GM23338 (cell line): ENCODE results near the gene PPM1H. TPM values are rescaled to one million over a fixed set of nuclear protein-coding genes. Genes with fewer than 3 reads are reported as not detected.

Experiments used
- ATAC-seq: fragments of 200-7000 bp; cut with Tn5 transposase; 3 replicates; pipeline ENCODE4 v1.9.1; 2020
- DNase-seq: peaks from one replicate; pipeline ENCODE4 v3.0.0-alpha.2; 2015; ENCODE audit warnings: low spot score
- H2AFZ ChIP-seq: fragments of 200-600 bp; sonication (generic); 2 replicates; pipeline ENCODE4 v1.8.0; 2016; ENCODE audit warnings: antibody characterized with exemption, mild to moderate bottlenecking, moderate library complexity
- H3F3A ChIP-seq: fragments of 200-600 bp; sonication (generic); replicated peaks from 2 replicates; pipeline ENCODE4 v1.8.0; 2017; ENCODE audit warnings: antibody characterized with exemption, mixed run types, low read depth
- H3K27ac ChIP-seq: fragments of 200-600 bp; sonication (generic); 2 replicates; pipeline ENCODE4 v1.6.1; 2016; ENCODE audit warnings: low read depth
- H3K27me3 ChIP-seq: fragments of 200-600 bp; sonication (generic); 2 replicates; pipeline ENCODE4 v1.8.0; 2016; ENCODE audit warnings: mild to moderate bottlenecking, mixed run types, moderate library complexity; ENCODE audit not compliant: insufficient read depth
- H3K36me3 ChIP-seq: fragments of 200-600 bp; sonication (generic); 2 replicates; pipeline ENCODE4 v1.8.0; 2016; ENCODE audit warnings: mild to moderate bottlenecking; ENCODE audit not compliant: insufficient read depth
- H3K4me1 ChIP-seq: fragments of 200-600 bp; sonication (generic); 2 replicates; pipeline ENCODE4 v1.8.0; 2016; ENCODE audit warnings: mild to moderate bottlenecking, moderate library complexity; ENCODE audit not compliant: insufficient read depth
- H3K4me2 ChIP-seq: fragments of 200-600 bp; sonication (generic); 2 replicates; pipeline ENCODE4 v1.7.1; 2017; ENCODE audit warnings: mixed run types
- H3K4me3 ChIP-seq: fragments of 200-600 bp; sonication (generic); 2 replicates; pipeline ENCODE4 v1.6.1; 2016; ENCODE audit warnings: mixed run types
- H3K79me2 ChIP-seq: fragments of 200-600 bp; sonication (generic); replicated peaks from 2 replicates; pipeline ENCODE4 v1.8.0; 2017; ENCODE audit warnings: mild to moderate bottlenecking; ENCODE audit not compliant: insufficient read depth
- H3K9me2 ChIP-seq: fragments of 200-600 bp; sonication (generic); 2 replicates; pipeline ENCODE4 v1.8.0; 2017; ENCODE audit not compliant: insufficient read depth
- H4K20me1 ChIP-seq: fragments of 200-600 bp; sonication (generic); replicated peaks from 2 replicates; pipeline ENCODE4 v1.8.0; 2017; ENCODE audit warnings: mild to moderate bottlenecking; ENCODE audit not compliant: insufficient read depth
- H3K27ac Mint-ChIP-seq: 2 replicates; pipeline ENCODE4 v1.8.0; 2020; ENCODE audit warnings: inconsistent platforms, mild to moderate bottlenecking, moderate library complexity, mixed read lengths
- H3K27me3 Mint-ChIP-seq: 3 replicates; pipeline ENCODE4 v1.8.0; 2022; ENCODE audit warnings: low read depth, mild to moderate bottlenecking, moderate library complexity, mixed read lengths, inconsistent platforms; ENCODE audit not compliant: insufficient read depth, poor library complexity
- H3K36me3 Mint-ChIP-seq: 3 replicates; pipeline ENCODE4 v1.8.0; 2021; ENCODE audit warnings: low read depth, mild to moderate bottlenecking, inconsistent platforms, moderate library complexity, mixed read lengths
- H3K4me1 Mint-ChIP-seq: 3 replicates; pipeline ENCODE4 v1.8.0; 2020; ENCODE audit warnings: mild to moderate bottlenecking, inconsistent platforms, mixed read lengths
- H3K4me3 Mint-ChIP-seq: 3 replicates; pipeline ENCODE4 v1.8.0; 2021; ENCODE audit warnings: moderate library complexity, mild to moderate bottlenecking, inconsistent platforms, mixed read lengths
- H3K9me3 Mint-ChIP-seq: 3 replicates; pipeline ENCODE4 v1.8.0; 2020; ENCODE audit warnings: moderate library complexity, mild to moderate bottlenecking, inconsistent platforms, mixed read lengths
- CREB1 ChIP-seq: fragments of 250-450 bp; sonication (Bioruptor Pico); IDR thresholded peaks from 2 replicates; pipeline ENCODE4 v1.5.0; 2020; ENCODE audit warnings: low read depth, mild to moderate bottlenecking, moderate library complexity
- EZH2 ChIP-seq: fragments of 200-600 bp; sonication (generic); IDR thresholded peaks from one replicate; pipeline ENCODE4 v1.8.0; 2017; ENCODE audit warnings: antibody characterized with exemption, mild to moderate bottlenecking, low read depth; ENCODE audit not compliant: unreplicated experiment
- EZH2phosphoT487 ChIP-seq: fragments of 200-600 bp; sonication (generic); IDR thresholded peaks from one replicate; pipeline ENCODE4 v1.8.1; 2018; ENCODE audit warnings: antibody characterized with exemption; ENCODE audit not compliant: unreplicated experiment
- JUNB ChIP-seq: IDR thresholded peaks from one replicate; pipeline ENCODE4 v1.6.1; 2016; ENCODE audit warnings: antibody characterized with exemption; ENCODE audit not compliant: unreplicated experiment
- NANOG ChIP-seq: IDR thresholded peaks from 2 replicates; pipeline ENCODE4 v1.6.1; 2016; ENCODE audit warnings: antibody characterized with exemption, borderline replicate concordance
- POLR2AphosphoS5 ChIP-seq: IDR thresholded peaks from 2 replicates; pipeline ENCODE4 v1.6.1; 2016; ENCODE audit warnings: antibody characterized with exemption, low read depth
- STAT1 ChIP-seq: IDR thresholded peaks from one replicate; pipeline ENCODE4 v1.6.1; 2016; ENCODE audit warnings: antibody characterized with exemption; ENCODE audit not compliant: unreplicated experiment
- ZNF114 ChIP-seq: fragments of 250-450 bp; sonication (Bioruptor Pico); IDR thresholded peaks from 2 replicates; pipeline ENCODE4 v1.5.0; 2020; ENCODE audit warnings: mild to moderate bottlenecking, moderate library complexity
- ZNF331 ChIP-seq: fragments of 250-450 bp; sonication (Bioruptor Pico); IDR thresholded peaks from 2 replicates; pipeline ENCODE4 v1.5.0; 2020; ENCODE audit warnings: low read depth, mild to moderate bottlenecking, moderate library complexity
- polyA plus RNA-seq: library from polyadenylated mRNA; unstranded; fragments of >200 nt; fragmentation: Nextera tagmentation; extraction: Ambion mirVana; gene quantifications from 2 replicates; pipeline ENCODE4 v1.2.1, GENCODE V29; 2016
- total RNA-seq: library from RNA; depleted of rRNA; stranded (reverse); fragments of >200 nt; shearing (Covaris generic); gene quantifications from 2 replicates; pipeline ENCODE4 v1.2.3, GENCODE V29; 2014
- TF ChIP-seq, protein P1 (sequence below), 2 experiments: fragments of 200-600 bp in 1 of 2; sonication (generic) in 1 of 2; conservative IDR thresholded peaks; 2 replicates each; pipeline versions ENCODE4 v1.5.1 to v1.6.1; 2016 to 2017; ENCODE audit warnings: antibody characterized with exemption in 2 of 2, low read depth in 2 of 2, mild to moderate bottlenecking in 2 of 2, moderate library complexity in 1 of 2
- TF ChIP-seq, protein P2 (sequence below): IDR thresholded peaks from one replicate; pipeline ENCODE4 v1.6.1; 2018; ENCODE audit warnings: antibody characterized with exemption; ENCODE audit not compliant: unreplicated experiment
- TF ChIP-seq, protein P3 (sequence below): fragments of 250-450 bp; sonication (Bioruptor Pico); IDR thresholded peaks from 2 replicates; pipeline ENCODE4 v1.5.0; 2020; ENCODE audit warnings: mild to moderate bottlenecking, moderate library complexity
- TF ChIP-seq, protein P4 (sequence below): IDR thresholded peaks from 2 replicates; pipeline ENCODE4 v1.6.1; 2016; ENCODE audit warnings: antibody characterized with exemption

PPM1H gene
- total and polyA plus RNA-seq, 2 experiments from 2014 or later = 11.4 to 41.2 TPM

- ATAC-seq (no peak), DNase-seq (no peak)
- no peaks in the 10 kb centered on the region for H3K9me3 Mint-ChIP-seq
- no peak overlapping the region for H2AFZ ChIP-seq
- no peak overlapping the region for H3K27ac Mint-ChIP-seq
- no peak overlapping the region for H3K27ac ChIP-seq
- H3K27me3 Mint-ChIP-seq = peaks cover 19% of the 10 kb centered on the region
- H3K9me2 ChIP-seq = no peaks in the 10 kb centered on the region
- H3K4me1 ChIP-seq = peaks cover 40% of the 10 kb centered on the region
- H3K4me2 ChIP-seq = no peak overlapping the region
- H3K4me1 Mint-ChIP-seq = peaks cover 47% of the 10 kb centered on the region
- TF ChIP-seq ZNF331 (CRISPR knock-in tag) (no peak), STAT1 (no peak), ZNF114 (CRISPR knock-in tag) (no peak), NANOG (no peak), EZH2 (no peak), JUNB (no peak), EZH2phosphoT487 (no peak), POLR2AphosphoS5 (no peak), CREB1 (CRISPR knock-in tag) (no peak)
- TF ChIP-seq, protein P1, sequence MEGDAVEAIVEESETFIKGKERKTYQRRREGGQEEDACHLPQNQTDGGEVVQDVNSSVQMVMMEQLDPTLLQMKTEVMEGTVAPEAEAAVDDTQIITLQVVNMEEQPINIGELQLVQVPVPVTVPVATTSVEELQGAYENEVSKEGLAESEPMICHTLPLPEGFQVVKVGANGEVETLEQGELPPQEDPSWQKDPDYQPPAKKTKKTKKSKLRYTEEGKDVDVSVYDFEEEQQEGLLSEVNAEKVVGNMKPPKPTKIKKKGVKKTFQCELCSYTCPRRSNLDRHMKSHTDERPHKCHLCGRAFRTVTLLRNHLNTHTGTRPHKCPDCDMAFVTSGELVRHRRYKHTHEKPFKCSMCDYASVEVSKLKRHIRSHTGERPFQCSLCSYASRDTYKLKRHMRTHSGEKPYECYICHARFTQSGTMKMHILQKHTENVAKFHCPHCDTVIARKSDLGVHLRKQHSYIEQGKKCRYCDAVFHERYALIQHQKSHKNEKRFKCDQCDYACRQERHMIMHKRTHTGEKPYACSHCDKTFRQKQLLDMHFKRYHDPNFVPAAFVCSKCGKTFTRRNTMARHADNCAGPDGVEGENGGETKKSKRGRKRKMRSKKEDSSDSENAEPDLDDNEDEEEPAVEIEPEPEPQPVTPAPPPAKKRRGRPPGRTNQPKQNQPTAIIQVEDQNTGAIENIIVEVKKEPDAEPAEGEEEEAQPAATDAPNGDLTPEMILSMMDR (conservative IDR thresholded peaks at IDR 0.05; ENCODE audit: low read depth in 2 of 2) = no peak
- TF ChIP-seq, protein P2, sequence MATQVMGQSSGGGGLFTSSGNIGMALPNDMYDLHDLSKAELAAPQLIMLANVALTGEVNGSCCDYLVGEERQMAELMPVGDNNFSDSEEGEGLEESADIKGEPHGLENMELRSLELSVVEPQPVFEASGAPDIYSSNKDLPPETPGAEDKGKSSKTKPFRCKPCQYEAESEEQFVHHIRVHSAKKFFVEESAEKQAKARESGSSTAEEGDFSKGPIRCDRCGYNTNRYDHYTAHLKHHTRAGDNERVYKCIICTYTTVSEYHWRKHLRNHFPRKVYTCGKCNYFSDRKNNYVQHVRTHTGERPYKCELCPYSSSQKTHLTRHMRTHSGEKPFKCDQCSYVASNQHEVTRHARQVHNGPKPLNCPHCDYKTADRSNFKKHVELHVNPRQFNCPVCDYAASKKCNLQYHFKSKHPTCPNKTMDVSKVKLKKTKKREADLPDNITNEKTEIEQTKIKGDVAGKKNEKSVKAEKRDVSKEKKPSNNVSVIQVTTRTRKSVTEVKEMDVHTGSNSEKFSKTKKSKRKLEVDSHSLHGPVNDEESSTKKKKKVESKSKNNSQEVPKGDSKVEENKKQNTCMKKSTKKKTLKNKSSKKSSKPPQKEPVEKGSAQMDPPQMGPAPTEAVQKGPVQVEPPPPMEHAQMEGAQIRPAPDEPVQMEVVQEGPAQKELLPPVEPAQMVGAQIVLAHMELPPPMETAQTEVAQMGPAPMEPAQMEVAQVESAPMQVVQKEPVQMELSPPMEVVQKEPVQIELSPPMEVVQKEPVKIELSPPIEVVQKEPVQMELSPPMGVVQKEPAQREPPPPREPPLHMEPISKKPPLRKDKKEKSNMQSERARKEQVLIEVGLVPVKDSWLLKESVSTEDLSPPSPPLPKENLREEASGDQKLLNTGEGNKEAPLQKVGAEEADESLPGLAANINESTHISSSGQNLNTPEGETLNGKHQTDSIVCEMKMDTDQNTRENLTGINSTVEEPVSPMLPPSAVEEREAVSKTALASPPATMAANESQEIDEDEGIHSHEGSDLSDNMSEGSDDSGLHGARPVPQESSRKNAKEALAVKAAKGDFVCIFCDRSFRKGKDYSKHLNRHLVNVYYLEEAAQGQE = no peak
- TF ChIP-seq, protein P3, sequence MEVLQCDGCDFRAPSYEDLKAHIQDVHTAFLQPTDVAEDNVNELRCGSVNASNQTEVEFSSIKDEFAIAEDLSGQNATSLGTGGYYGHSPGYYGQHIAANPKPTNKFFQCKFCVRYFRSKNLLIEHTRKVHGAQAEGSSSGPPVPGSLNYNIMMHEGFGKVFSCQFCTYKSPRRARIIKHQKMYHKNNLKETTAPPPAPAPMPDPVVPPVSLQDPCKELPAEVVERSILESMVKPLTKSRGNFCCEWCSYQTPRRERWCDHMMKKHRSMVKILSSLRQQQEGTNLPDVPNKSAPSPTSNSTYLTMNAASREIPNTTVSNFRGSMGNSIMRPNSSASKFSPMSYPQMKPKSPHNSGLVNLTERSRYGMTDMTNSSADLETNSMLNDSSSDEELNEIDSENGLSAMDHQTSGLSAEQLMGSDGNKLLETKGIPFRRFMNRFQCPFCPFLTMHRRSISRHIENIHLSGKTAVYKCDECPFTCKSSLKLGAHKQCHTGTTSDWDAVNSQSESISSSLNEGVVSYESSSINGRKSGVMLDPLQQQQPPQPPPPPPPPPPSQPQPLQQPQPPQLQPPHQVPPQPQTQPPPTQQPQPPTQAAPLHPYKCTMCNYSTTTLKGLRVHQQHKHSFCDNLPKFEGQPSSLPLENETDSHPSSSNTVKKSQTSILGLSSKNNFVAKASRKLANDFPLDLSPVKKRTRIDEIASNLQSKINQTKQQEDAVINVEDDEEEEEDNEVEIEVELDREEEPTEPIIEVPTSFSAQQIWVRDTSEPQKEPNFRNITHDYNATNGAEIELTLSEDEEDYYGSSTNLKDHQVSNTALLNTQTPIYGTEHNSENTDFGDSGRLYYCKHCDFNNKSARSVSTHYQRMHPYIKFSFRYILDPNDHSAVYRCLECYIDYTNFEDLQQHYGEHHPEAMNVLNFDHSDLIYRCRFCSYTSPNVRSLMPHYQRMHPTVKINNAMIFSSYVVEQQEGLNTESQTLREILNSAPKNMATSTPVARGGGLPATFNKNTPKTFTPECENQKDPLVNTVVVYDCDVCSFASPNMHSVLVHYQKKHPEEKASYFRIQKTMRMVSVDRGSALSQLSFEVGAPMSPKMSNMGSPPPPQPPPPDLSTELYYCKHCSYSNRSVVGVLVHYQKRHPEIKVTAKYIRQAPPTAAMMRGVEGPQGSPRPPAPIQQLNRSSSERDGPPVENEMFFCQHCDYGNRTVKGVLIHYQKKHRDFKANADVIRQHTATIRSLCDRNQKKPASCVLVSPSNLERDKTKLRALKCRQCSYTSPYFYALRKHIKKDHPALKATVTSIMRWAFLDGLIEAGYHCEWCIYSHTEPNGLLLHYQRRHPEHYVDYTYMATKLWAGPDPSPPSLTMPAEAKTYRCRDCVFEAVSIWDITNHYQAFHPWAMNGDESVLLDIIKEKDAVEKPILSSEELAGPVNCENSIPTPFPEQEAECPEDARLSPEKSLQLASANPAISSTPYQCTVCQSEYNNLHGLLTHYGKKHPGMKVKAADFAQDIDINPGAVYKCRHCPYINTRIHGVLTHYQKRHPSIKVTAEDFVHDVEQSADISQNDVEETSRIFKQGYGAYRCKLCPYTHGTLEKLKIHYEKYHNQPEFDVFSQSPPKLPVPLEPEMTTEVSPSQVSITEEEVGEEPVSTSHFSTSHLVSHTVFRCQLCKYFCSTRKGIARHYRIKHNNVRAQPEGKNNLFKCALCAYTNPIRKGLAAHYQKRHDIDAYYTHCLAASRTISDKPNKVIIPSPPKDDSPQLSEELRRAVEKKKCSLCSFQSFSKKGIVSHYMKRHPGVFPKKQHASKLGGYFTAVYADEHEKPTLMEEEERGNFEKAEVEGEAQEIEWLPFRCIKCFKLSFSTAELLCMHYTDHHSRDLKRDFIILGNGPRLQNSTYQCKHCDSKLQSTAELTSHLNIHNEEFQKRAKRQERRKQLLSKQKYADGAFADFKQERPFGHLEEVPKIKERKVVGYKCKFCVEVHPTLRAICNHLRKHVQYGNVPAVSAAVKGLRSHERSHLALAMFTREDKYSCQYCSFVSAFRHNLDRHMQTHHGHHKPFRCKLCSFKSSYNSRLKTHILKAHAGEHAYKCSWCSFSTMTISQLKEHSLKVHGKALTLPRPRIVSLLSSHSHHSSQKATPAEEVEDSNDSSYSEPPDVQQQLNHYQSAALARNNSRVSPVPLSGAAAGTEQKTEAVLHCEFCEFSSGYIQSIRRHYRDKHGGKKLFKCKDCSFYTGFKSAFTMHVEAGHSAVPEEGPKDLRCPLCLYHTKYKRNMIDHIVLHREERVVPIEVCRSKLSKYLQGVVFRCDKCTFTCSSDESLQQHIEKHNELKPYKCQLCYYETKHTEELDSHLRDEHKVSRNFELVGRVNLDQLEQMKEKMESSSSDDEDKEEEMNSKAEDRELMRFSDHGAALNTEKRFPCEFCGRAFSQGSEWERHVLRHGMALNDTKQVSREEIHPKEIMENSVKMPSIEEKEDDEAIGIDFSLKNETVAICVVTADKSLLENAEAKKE (CRISPR knock-in tag) = no peak
- TF ChIP-seq, protein P4, sequence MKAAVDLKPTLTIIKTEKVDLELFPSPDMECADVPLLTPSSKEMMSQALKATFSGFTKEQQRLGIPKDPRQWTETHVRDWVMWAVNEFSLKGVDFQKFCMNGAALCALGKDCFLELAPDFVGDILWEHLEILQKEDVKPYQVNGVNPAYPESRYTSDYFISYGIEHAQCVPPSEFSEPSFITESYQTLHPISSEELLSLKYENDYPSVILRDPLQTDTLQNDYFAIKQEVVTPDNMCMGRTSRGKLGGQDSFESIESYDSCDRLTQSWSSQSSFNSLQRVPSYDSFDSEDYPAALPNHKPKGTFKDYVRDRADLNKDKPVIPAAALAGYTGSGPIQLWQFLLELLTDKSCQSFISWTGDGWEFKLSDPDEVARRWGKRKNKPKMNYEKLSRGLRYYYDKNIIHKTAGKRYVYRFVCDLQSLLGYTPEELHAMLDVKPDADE = no peak
- H3K79me2 ChIP-seq = no peaks in the 10 kb centered on the region
- no peaks in the 10 kb centered on the region for H3F3A ChIP-seq
- H3K36me3 ChIP-seq = no peaks in the 10 kb centered on the region
- H3K27me3 ChIP-seq = no peaks in the 10 kb centered on the region
- no peak overlapping the region for H3K4me3 Mint-ChIP-seq
- no peak overlapping the region for H3K4me3 ChIP-seq
- no peaks in the 10 kb centered on the region for H4K20me1 ChIP-seq
- H3K36me3 Mint-ChIP-seq = peaks cover 24% of the 10 kb centered on the region
Measured at GRCh38 chr12:62643486-62643885, 291.5 kb downstream of the PPM1H start.
